Hematopoietic multipotent progenitor cell treated with erythropoietin and hydrocortisone succinate and interleukin-3 and kit ligand, for 15 days (in vitro differentiated cells): ENCODE data around the gene SLC8B1.

Experiments used
- DNase-seq: peaks from one replicate; pipeline ENCODE4 v3.0.0-alpha.2; 2015; ENCODE audit warnings: low spot score

The SLC8B1 gene

GRCh38 chr12:113292547-113292946, 42.4 kb downstream of the SLC8B1 start:
- no peak for DNase-seq

DNA sequence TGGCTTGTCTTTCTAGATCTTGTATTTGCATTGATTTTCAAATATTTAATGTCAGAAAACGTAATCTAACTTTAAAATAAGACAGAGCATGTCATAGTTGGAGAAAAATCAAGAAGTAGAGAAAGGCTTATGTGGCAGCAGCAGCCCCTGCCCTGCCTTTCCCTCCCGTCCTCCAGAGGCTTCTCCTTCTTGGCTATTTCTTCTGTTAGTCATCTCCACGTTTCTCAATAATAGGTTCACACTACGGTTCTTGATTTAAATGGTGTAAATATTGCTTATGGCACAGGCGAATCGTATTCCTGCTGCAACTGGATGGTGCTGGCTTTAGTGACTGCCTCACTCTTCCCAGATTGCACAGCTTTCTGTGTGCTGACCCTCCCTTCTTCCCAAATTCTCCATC, 42.8 kb downstream of the SLC8B1 start:
- DNase-seq: no peak

GRCh38 chr12:113291586-113291985, 43.3 kb downstream of the SLC8B1 start:
- DNase-seq: no peak

- peak; percentile 69 for DNase-seq
These were observed 44.4 kb downstream of the SLC8B1 start for GRCh38 chr12:113290506-113290905.

DNA sequence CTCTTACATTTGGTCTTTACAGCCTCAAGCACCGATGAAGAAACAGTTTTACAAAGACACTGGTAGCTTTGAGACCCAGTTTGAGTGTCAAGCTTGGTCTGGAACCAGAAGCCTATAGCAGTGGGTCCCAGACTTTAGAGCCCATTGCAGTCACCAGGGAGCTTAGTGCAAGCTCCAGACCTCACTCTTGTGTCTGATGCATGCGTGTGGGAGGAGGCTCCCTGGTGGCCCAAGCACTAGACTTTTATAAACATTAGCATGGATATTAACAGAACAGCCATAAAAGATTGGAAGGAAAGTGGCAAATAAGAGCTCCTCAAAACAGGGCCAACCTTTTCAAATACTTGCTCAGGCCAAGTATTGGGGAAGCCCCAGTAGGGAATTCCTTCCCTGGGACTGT, 45.5 kb downstream of the SLC8B1 start:
- DNase-seq: no peak

GRCh38 chr12:113287899-113288282, 47.0 kb downstream of the SLC8B1 start:
- DNase-seq: no peak

DNA sequence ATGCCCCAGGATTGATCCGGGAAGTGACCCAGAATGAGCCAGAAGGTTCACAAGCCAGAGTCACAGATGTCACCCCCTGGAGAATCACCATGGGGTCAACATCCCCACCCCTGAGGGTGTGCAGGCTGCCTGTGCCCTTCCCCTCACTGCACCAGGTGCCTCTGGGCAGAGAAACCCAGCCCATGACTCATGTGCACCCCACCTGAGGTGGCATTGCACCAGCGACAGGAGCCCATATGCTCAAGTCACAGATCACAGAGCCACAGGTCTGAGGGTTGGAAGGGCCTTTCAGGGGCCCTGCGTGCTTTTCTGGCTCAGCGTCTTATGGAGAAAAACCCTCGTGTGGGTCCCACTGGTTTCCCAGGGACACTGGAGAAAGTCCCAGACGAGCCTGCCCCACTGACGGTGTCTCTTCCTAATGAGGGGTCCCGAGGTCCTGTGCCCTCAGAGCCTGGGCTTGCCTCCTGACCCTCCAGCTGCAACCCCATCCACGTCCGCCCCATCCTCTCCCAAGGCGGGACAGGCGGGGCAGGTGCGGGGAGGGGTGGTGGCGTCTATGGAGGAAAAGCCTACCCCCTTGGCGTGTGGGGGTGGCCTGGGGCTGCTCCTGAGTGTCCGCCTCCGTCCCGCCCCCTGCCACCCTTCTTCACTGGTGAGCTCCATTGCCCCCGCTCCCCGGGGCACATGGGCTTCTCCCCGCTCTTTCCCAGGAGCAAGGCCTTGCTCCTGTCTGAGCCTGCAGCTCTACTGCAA, 47.6 kb downstream of the SLC8B1 start:
- no peak for DNase-seq

- DNase-seq: no peak
These were observed 48.2 kb downstream of the SLC8B1 start for GRCh38 chr12:113286712-113287111.

DNA sequence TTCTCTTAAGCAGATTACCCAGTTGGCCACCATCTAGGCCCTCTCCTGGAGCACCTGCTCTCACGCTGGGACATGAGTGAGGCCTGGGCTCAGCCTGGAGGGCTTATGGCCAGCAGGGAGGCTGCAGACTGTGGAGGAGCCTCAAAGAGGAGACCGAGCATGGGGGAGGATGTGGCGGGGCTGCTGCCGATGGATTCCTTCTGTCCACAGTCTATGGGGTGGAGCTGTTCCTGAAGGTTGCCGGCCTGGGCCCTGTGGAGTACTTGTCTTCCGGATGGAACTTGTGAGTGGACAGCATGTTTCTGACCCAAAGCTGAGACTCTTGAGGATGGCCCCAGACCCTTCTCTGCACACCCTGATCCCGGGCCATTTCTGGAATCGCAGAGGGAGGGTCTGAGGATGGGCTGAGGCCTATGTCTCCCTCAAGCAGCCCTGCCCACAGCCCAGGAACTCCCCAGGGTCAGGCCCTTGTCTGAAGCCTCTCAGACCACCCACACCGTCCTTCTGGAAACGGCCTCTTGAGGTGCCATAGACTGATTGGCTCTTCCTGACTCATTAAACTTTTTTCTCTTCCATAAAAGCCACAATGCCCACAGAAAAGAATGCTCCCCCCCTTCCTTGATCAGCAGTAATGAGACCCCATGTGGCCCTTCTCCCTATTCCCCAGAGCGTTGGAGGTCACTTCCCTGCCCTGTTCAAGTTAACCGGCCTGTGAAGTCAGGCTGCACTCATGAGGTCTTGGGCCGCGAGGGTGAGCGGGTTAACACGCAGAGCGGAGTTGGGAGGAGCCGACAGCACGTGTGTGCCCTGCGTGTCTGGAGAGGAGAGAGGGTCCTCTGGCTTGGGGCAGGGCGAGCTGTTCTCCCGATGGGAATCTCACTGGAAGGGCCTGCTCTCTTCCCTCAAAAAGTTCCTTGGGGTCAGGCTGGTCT, 49.0 kb downstream of the SLC8B1 start:
- no peak for DNase-seq

- no peak for DNase-seq
These were observed 50.2 kb downstream of the SLC8B1 start for GRCh38 chr12:113284751-113285150.

- no peak for DNase-seq
These were observed 56.3 kb downstream of the SLC8B1 start for GRCh38 chr12:113278633-113279032.

- DNase-seq: no peak
These were observed 56.8 kb downstream of the SLC8B1 start for GRCh38 chr12:113278141-113278540.

- no peak for DNase-seq
These were observed 57.4 kb downstream of the SLC8B1 start for GRCh38 chr12:113277511-113277910.

DNA sequence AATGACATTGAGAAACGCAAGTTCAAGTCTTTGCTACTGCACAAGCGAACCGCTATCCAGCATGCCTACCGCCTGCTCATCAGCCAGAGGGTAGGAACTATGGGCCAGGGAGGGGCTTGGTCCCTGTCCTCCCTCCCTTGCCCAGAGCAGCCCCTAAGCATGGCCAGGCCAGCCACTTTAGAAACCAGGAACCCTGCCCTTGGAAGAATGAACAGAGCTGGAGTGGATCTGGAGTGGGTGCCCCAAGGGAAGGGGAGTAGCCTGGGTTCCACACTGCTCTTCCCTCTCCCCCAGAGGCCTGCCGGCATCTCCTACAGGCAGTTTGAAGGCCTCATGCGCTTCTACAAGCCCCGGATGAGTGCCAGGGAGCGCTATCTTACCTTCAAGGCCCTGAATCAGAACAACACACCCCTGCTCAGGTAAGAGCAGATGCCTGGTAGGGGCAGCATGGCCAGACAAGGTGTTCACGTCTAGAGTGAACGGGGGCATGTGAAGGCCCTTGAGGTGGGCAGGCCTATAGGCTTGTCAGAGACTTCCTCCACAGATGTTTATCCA, 57.9 kb downstream of the SLC8B1 start:
- DNase-seq: no peak

DNA sequence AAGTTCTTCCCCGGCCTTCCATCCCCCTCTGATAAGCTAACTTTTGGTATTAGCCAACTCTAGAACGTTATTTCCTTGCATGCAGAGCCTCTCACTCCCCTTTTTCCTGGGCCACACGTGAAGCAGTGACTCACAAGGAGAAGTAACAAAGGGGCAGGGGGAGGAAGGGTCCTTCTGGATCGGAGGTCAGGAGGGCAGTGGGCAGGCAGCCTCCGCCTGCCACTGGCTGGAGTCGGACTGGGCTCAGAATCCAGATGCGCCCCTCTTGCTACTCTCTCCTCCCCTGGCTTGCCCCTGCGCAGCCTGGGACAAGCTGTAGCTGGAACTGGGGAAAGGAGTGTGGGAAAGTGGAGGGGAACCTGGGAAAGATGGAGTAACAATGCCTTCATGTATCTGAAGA, 58.6 kb downstream of the SLC8B1 start:
- no peak for DNase-seq

- DNase-seq: no peak
These were observed 60.1 kb downstream of the SLC8B1 start for GRCh38 chr12:113274848-113275247.

DNA sequence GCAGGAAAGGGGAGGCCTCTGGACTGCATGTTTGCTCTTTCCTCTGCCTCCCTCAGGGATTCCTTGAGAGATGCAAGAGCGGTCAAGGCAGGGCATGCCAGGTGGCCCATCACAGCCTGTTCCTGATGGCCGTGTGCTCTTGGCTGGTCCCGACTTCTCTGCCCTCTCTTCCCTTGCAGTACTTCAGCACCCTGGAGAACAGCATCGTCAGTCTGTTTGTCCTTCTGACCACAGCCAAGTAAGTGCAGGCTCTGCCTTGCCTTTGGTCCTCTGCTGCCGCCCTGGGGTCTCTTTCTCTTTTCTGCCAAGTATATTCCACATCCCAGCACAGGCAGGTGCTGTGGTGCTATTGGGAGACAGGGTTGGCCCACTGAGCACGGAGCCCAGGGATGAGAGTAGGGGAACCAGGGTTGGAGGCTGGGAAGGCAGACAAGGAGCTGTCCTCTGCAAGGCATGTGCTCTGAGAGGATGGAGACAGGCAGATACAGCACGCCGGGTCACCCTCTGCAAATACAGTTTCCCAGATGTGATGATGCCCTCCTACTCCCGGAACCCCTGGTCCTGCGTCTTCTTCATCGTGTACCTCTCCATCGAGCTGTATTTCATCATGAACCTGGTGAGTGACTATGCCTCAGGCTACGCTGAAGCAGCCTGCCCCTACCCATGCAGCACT, 61.7 kb downstream of the SLC8B1 start:
- no peak for DNase-seq

- no peak for DNase-seq
These were observed 62.9 kb downstream of the SLC8B1 start for GRCh38 chr12:113271853-113272561.

DNA sequence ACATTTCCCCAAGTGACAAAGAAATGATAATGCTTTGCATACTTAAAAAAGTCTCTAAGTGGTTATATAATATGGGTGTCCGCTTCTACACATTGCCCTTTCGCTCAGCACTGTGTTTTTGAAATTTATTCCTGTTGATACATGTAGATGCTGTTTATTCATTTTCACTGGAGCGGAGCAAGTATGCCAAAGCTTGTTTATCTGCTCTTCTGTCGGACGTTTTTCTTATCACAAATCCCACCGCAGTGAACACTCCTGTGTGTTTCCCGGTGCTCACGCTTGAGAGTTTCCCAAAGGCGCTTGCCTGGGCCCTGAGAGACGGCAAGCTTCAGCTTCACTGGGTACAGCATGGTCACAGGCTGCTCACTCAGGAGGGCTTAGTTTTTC, 63.5 kb downstream of the SLC8B1 start:
- no peak for DNase-seq

DNA sequence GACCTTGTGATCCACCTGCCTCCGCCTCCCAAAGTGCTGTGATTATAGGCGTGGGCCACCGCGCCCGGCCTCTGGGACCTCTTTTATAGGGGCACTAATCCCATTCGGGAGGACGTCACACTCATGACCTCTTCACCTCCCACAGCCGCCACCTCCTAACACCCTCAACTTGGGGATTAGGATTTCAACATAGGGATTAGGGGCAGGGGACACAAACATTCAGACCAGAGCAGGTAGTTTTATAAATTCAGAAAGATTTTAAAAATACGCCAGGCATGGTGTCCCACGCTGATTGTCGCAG, 64.2 kb downstream of the SLC8B1 start:
- DNase-seq: no peak

DNA sequence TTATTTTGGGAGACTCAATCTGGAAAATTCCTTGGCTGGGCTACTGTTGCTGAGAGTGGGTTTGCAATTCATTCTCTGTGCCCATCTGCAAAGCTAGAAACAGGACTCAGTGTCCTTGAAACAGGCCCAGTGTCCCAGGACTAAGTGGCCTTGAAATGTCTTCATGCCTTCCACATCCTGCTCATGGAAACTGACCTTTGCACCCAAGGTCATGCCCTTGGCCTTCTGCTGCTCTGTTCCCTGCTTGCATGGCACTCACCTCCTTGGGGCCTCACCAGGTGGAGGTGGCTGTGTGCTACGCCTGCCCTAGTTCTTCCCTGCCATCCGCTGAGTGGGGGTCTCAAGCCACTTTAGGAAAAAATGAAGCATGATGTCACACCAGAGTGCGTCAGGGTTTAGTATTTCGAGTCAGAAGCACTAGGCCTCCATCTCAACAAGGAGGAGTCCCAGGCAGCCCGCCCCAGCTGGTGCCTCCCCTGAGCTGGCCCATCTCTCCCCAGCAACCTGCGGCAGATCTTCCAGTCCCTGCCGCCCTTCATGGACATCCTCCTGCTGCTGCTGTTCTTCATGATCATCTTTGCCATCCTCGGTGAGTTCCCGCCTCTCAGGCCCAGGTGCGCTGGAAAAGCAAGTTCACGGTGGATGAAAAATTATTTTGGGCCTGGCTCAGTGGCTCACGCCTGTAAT, 65.5 kb downstream of the SLC8B1 start:
- DNase-seq: no peak
